Measurements from ENCODE around the gene FGR. TPM values are rescaled to one million over a fixed set of nuclear protein-coding genes. Genes with fewer than 3 reads are reported as not detected.

The FGR gene
- polyA plus RNA-seq, 1 experiment: not detected

DNA sequence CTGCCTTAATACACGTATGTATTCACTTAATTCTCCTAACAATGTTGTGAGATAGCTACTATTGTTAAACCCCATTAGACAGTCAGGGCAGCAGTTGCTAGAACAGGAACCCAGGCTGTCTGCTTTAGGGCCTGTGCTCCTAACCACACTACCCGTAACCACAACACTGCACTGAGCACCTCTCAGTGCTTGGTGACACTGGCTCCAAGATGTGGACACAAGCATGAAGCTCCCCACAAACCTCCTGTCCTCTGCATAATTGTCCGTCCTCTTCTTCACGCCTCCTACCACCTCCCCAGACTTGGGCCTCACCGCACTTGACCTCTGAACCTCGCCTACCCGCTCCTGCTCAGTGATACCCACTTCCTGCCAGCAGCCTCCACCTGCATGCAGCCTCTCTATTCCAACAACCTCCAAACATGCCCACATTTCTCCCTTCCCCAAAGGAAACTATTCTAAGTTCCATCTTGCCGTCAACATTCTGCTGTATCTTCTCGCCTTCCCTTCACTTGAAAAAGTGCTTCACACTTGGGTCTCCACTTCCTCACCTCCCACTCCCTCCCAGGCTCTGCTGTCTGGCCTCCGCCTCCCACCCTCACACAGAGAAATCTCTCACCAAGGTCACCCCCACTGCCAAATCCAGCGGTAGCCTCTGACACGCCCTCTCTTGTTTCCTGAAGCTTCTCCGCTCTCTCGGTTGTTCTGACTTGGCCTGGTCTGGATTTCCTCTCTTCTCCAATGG, 16.5 kb downstream of the FGR start:
- ChIA-PET CTCF (interaction anchor here (1.5 to 4.5 kb wide), 3 partner anchors 8 to 287 kb away, joined by 6 to 39 read pairs (median 13); no protein-coding TSS in a partner anchor), POLR2A (no interaction called here)
- TF ChIP-seq, protein P1, sequence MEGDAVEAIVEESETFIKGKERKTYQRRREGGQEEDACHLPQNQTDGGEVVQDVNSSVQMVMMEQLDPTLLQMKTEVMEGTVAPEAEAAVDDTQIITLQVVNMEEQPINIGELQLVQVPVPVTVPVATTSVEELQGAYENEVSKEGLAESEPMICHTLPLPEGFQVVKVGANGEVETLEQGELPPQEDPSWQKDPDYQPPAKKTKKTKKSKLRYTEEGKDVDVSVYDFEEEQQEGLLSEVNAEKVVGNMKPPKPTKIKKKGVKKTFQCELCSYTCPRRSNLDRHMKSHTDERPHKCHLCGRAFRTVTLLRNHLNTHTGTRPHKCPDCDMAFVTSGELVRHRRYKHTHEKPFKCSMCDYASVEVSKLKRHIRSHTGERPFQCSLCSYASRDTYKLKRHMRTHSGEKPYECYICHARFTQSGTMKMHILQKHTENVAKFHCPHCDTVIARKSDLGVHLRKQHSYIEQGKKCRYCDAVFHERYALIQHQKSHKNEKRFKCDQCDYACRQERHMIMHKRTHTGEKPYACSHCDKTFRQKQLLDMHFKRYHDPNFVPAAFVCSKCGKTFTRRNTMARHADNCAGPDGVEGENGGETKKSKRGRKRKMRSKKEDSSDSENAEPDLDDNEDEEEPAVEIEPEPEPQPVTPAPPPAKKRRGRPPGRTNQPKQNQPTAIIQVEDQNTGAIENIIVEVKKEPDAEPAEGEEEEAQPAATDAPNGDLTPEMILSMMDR (IDR thresholded peaks at IDR 0.05; ENCODE audit: insufficient read depth, low read depth, low read length): no peak

GRCh38 chr1:27617420-27617819, 17.6 kb downstream of the FGR start:
- ChIA-PET POLR2A (no interaction called here), CTCF (interaction anchor here (1.0 to 3.0 kb wide), 7 partner anchors 9 to 45 kb away, joined by 3 to 13 read pairs (median 6); no protein-coding TSS in a partner anchor)
- TF ChIP-seq, protein P1 (IDR thresholded peaks at IDR 0.05; ENCODE audit: insufficient read depth, low read depth, low read length): no peak
- Histone ChIP-seq H3K36me3 (ENCODE audit: control insufficient read depth, insufficient read depth, low read length) (no peaks in the 10 kb centered on the region), H3K27me3 (ENCODE audit: control insufficient read depth, insufficient read depth, low read length) (peaks cover 2% of the 10 kb centered on the region; the same call in 1 of the 2 replicates), H3K4me3 (ENCODE audit: low read depth, low read length) (no peak overlapping the region)
- no peak for DNase-seq (ENCODE audit: low read depth)

More for the DNA sequence above, 16.5 kb downstream of the FGR start:
- Histone ChIP-seq H3K27me3 (ENCODE audit: control insufficient read depth, insufficient read depth, low read length) (peaks cover 2% of the 10 kb centered on the region; the same call in 1 of the 2 replicates), H3K4me3 (ENCODE audit: low read depth, low read length) (no peak overlapping the region), H3K36me3 (ENCODE audit: control insufficient read depth, insufficient read depth, low read length) (no peaks in the 10 kb centered on the region)
- no peak for DNase-seq (ENCODE audit: low read depth)

- no peaks in the 10 kb centered on the region for H3K36me3 ChIP-seq (ENCODE audit: control insufficient read depth, insufficient read depth, low read length)
- peaks cover 2% of the 10 kb centered on the region; the same call in 1 of the 2 replicates for H3K27me3 ChIP-seq (ENCODE audit: control insufficient read depth, insufficient read depth, low read length)
- POLR2A ChIA-PET: no interaction called here
- CTCF ChIA-PET: interaction anchor here (0.6 to 3.0 kb wide), 9 partner anchors 8 to 110 kb away, joined by 3 to 13 read pairs (median 6); partner anchors contain the start of gene FAM76A
- no peak for DNase-seq (ENCODE audit: low read depth)
- H3K4me3 ChIP-seq (ENCODE audit: low read depth, low read length): no peak overlapping the region
- TF ChIP-seq, protein P1 (IDR thresholded peaks at IDR 0.05; ENCODE audit: insufficient read depth, low read depth, low read length): no peak
These were observed 18.5 kb downstream of the FGR start for GRCh38 chr1:27616441-27616840.

GRCh38 chr1:27615346-27616192, 19.4 kb downstream of the FGR start:
- CTCF ChIA-PET: interaction anchor here (0.9 to 11.8 kb wide), 9 partner anchors 9 to 54 kb away, joined by 3 to 223 read pairs (median 6); no protein-coding TSS in a partner anchor

More at GRCh38 chr1:27615346-27616192, 19.4 kb downstream of the FGR start:
- H3K4me3 ChIP-seq (ENCODE audit: low read depth, low read length): no peak overlapping the region
- POLR2A ChIA-PET: no interaction called here
- H3K36me3 ChIP-seq (ENCODE audit: control insufficient read depth, insufficient read depth, low read length): no peaks in the 10 kb centered on the region
- TF ChIP-seq, protein P1 (IDR thresholded peaks at IDR 0.05; ENCODE audit: insufficient read depth, low read depth, low read length): no peak
- H3K27me3 ChIP-seq (ENCODE audit: control insufficient read depth, insufficient read depth, low read length): peaks cover 2% of the 10 kb centered on the region
- no peak for DNase-seq (ENCODE audit: low read depth)

All from BJ (cell line).